H1 (cell line): ENCODE measurements around the gene DOCK1. TPM values are rescaled to one million over a fixed set of nuclear protein-coding genes. Genes with fewer than 3 reads are reported as not detected.

Experiments used
- CTCF ChIA-PET: fragments of 300-600 bp; sonication (Branson Sonifier 250); formaldehyde crosslinking; loops from one replicate; lab custom pipeline; 2021; ENCODE audit not compliant: partially characterized antibody; lab: Charles Lee
- POLR2A ChIA-PET: fragments of 300-600 bp; sonication (Branson Sonifier 250); formaldehyde crosslinking; loops from one replicate; lab custom pipeline; 2021; ENCODE audit warnings: inconsistent platforms; ENCODE audit not compliant: partially characterized antibody; lab: Charles Lee
- DNase-seq, 2 experiments: peaks; one replicate each; pipeline versions ENCODE4 v3.0.0 to v3.0.0-alpha.2; 2010 to 2022; ENCODE audit warnings: low spot score in 2 of 2, low read depth in 1 of 2, mixed read lengths in 1 of 2
- FAIRE-seq: peaks from 2 replicates; lab custom pipeline; 2011; peaks lifted over from hg19 to GRCh38; lab: Jason Lieb, UNC
- H2AFZ ChIP-seq: 2 replicates; pipeline ENCODE4 v1.8.1; 2012; ENCODE audit warnings: low read length, inconsistent platforms
- H2AK5ac ChIP-seq: 2 replicates; pipeline ENCODE4 v1.6.1; 2013; ENCODE audit warnings: low read depth, low read length
- H2BK120ac ChIP-seq: replicated peaks from 2 replicates; pipeline ENCODE3; 2013; ENCODE audit warnings: low read depth, low read length, inconsistent platforms
- H2BK12ac ChIP-seq: 2 replicates; pipeline ENCODE4 v1.6.1; 2013; ENCODE audit warnings: low read depth, low read length
- H2BK15ac ChIP-seq: 2 replicates; pipeline ENCODE4 v1.6.1; 2013; ENCODE audit warnings: low read length
- H2BK20ac ChIP-seq: 2 replicates; pipeline ENCODE4 v1.6.1; 2013; ENCODE audit warnings: low read length
- H2BK5ac ChIP-seq: 2 replicates; pipeline ENCODE4 v1.6.1; 2013; ENCODE audit warnings: low read depth, low read length
- H3K14ac ChIP-seq: 2 replicates; pipeline ENCODE4 v1.6.1; 2013; ENCODE audit warnings: inconsistent platforms; ENCODE audit not compliant: insufficient read length
- H3K18ac ChIP-seq: 2 replicates; pipeline ENCODE4 v1.6.1; 2013; ENCODE audit warnings: low read length; ENCODE audit errors: extremely low read depth
- H3K23ac ChIP-seq: 2 replicates; pipeline ENCODE4 v1.6.1; 2013; ENCODE audit warnings: inconsistent platforms; ENCODE audit not compliant: insufficient read length
- H3K23me2 ChIP-seq: 2 replicates; pipeline ENCODE4 v1.6.1; 2013; ENCODE audit warnings: low read depth, low read length
- H3K27ac ChIP-seq: 2 replicates; pipeline ENCODE4 v1.6.1; 2011; ENCODE audit warnings: low read depth, low read length, inconsistent platforms
- H3K27me3 ChIP-seq, 4 experiments: replicated peaks in 1 of 4; 1 replicate in 1 of 4; 2 replicates in 3 of 4; pipeline versions ENCODE4 v1.6.1 to v1.8.1; 2011 to 2013; ENCODE audit warnings: low read length in 3 of 4, mild to moderate bottlenecking in 3 of 4, inconsistent platforms in 2 of 4, mixed read lengths in 2 of 4, moderate library complexity in 1 of 4; ENCODE audit not compliant: control insufficient read depth in 3 of 4, insufficient read depth in 3 of 4; ENCODE audit errors: extremely low read depth in 1 of 4
- H3K36me3 ChIP-seq, 4 experiments: 2 replicates each; pipeline versions ENCODE4 v1.6.1 to v1.8.1; 2011 to 2013; ENCODE audit warnings: mild to moderate bottlenecking in 4 of 4, low read length in 3 of 4, moderate library complexity in 2 of 4, control low read depth in 1 of 4, inconsistent platforms in 1 of 4; ENCODE audit not compliant: insufficient read depth in 4 of 4, control insufficient read depth in 2 of 4
- H3K4ac ChIP-seq: replicated peaks from 2 replicates; pipeline ENCODE3; 2013; ENCODE audit warnings: low read length, low read depth, mixed read lengths, inconsistent platforms; ENCODE audit not compliant: insufficient read length
- H3K4me1 ChIP-seq, 4 experiments: replicated peaks in 1 of 4; 1 replicate in 1 of 4; 2 replicates in 3 of 4; pipeline versions ENCODE4 v1.6.1 to v1.8.1; 2011 to 2013; ENCODE audit warnings: low read length in 3 of 4, inconsistent platforms in 2 of 4, mixed read lengths in 1 of 4; ENCODE audit not compliant: insufficient read depth in 4 of 4, control insufficient read depth in 3 of 4
- H3K4me2 ChIP-seq, 2 experiments: 2 replicates each; pipeline versions ENCODE4 v1.6.1 to v1.8.1; 2011 to 2013; ENCODE audit warnings: low read depth in 2 of 2, low read length in 2 of 2, control low read depth in 1 of 2, inconsistent platforms in 1 of 2, mild to moderate bottlenecking in 1 of 2; ENCODE audit not compliant: insufficient read depth in 1 of 2
- H3K4me3 ChIP-seq, 4 experiments: fragments of 200-600, 300-600 bp in 1 of 4; sonication (generic), shearing (Covaris generic), sonication (Bioruptor Twin) in 1 of 4; 2 replicates each; pipeline versions ENCODE4 v1.5.1 to v1.8.1; 2011 to 2016; ENCODE audit warnings: low read length in 4 of 4, low read depth in 3 of 4, control low read depth in 2 of 4, inconsistent platforms in 2 of 4, mild to moderate bottlenecking in 2 of 4, mixed read lengths in 1 of 4, moderate library complexity in 1 of 4; ENCODE audit not compliant: insufficient read depth in 2 of 4; ENCODE audit errors: extremely low read depth in 1 of 4
- H3K56ac ChIP-seq: replicated peaks from 2 replicates; pipeline ENCODE3; 2013; ENCODE audit warnings: low read depth, mild to moderate bottlenecking, mixed read lengths, low read length, inconsistent platforms; ENCODE audit not compliant: insufficient read length
- H3K79me1 ChIP-seq: 2 replicates; pipeline ENCODE4 v1.6.1; 2013; ENCODE audit warnings: low read depth, low read length, control low read depth
- H3K79me2 ChIP-seq, 2 experiments: 2 replicates each; pipeline versions ENCODE4 v1.6.1 to v1.8.1; 2012 to 2013; ENCODE audit warnings: low read length in 2 of 2, mild to moderate bottlenecking in 2 of 2, inconsistent platforms in 1 of 2; ENCODE audit not compliant: insufficient read depth in 2 of 2, control insufficient read depth in 1 of 2
- H3K9ac ChIP-seq, 4 experiments: replicated peaks in 1 of 4; 1 replicate in 1 of 4; 2 replicates in 3 of 4; pipeline versions ENCODE4 v1.6.1 to v1.8.1; 2011 to 2013; ENCODE audit warnings: low read depth in 3 of 4, low read length in 3 of 4, control low read depth in 2 of 4, mild to moderate bottlenecking in 2 of 4, moderate library complexity in 2 of 4, inconsistent platforms in 1 of 4; ENCODE audit errors: extremely low read depth in 1 of 4
- H3K9me3 ChIP-seq, 2 experiments: 2 replicates each; pipeline versions ENCODE4 v1.6.1 to v1.8.1; 2012 to 2013; ENCODE audit warnings: mild to moderate bottlenecking in 2 of 2, moderate library complexity in 2 of 2, control low read depth in 1 of 2, inconsistent platforms in 1 of 2, low read depth in 1 of 2, low read length in 1 of 2, mixed read lengths in 1 of 2; ENCODE audit not compliant: insufficient read depth in 2 of 2
- H4K20me1 ChIP-seq, 2 experiments: replicated peaks in 1 of 2; 2 replicates each; pipeline versions ENCODE3 to v1.8.1; 2011 to 2013; ENCODE audit warnings: inconsistent platforms in 2 of 2, low read length in 2 of 2, mild to moderate bottlenecking in 1 of 2; ENCODE audit not compliant: insufficient read depth in 2 of 2, control insufficient read depth in 1 of 2
- H4K5ac ChIP-seq: 2 replicates; pipeline ENCODE4 v1.6.1; 2013; ENCODE audit warnings: low read length, low read depth, mixed read lengths, inconsistent platforms; ENCODE audit not compliant: insufficient read length
- H4K8ac ChIP-seq: 2 replicates; pipeline ENCODE4 v1.8.0; 2013; ENCODE audit warnings: mild to moderate bottlenecking, moderate library complexity, low read length, inconsistent platforms; ENCODE audit not compliant: insufficient read depth; ENCODE audit errors: extremely low read depth
- H4K91ac ChIP-seq: replicated peaks from 2 replicates; pipeline ENCODE3; 2013; ENCODE audit warnings: low read length, mixed read lengths, inconsistent platforms; ENCODE audit not compliant: insufficient read length
- CBX5 ChIP-seq: fragments of 300-800, 300-1000 bp; sonication (generic); IDR thresholded peaks from 2 replicates; pipeline ENCODE4 v1.7.1; 2016; ENCODE audit warnings: antibody characterized with exemption, low read length, low read depth
- EZH2 ChIP-seq: fragments of 200-600 bp; sonication (generic); IDR thresholded peaks from 2 replicates; pipeline ENCODE4 v1.7.1; 2012; ENCODE audit warnings: low read depth, mild to moderate bottlenecking, moderate library complexity, low read length, inconsistent platforms; ENCODE audit not compliant: severe bottlenecking
- FOSL1 ChIP-seq: IDR thresholded peaks from 2 replicates; pipeline ENCODE4 v1.6.1; 2011; ENCODE audit warnings: mild to moderate bottlenecking, low read depth, low read length, moderate library complexity; ENCODE audit not compliant: insufficient read depth
- KDM5A ChIP-seq: fragments of 200-600 bp; IDR thresholded peaks from 2 replicates; pipeline ENCODE4 v1.7.1; 2012; ENCODE audit warnings: mild to moderate bottlenecking, low read length, inconsistent platforms, mixed read lengths
- NANOG ChIP-seq: IDR thresholded peaks from 2 replicates; pipeline ENCODE4 v1.6.1; 2011; ENCODE audit warnings: low read length, low read depth, mild to moderate bottlenecking, inconsistent platforms; ENCODE audit not compliant: insufficient read depth, poor library complexity, severe bottlenecking
- POLR2A ChIP-seq, 2 experiments: IDR thresholded peaks; 1 replicate in 1 of 2; 2 replicates in 1 of 2; pipeline ENCODE4 v1.6.1; 2011; ENCODE audit warnings: low read depth in 2 of 2, low read length in 2 of 2, mild to moderate bottlenecking in 2 of 2; ENCODE audit errors: control extremely low read depth in 1 of 2
- RXRA ChIP-seq: IDR thresholded peaks from 2 replicates; pipeline ENCODE4 v1.6.1; 2011; ENCODE audit warnings: low read depth, mild to moderate bottlenecking, low read length, moderate library complexity; ENCODE audit not compliant: insufficient read depth
- WGBS, 2 experiments: shearing (Covaris generic) in 1 of 2; methylation state at CpG; one replicate each; pipeline versions ENCODE4 v1.1.6 to v1.1.7; 2013 to 2015; ENCODE audit warnings: low lambda C conversion rate in 2 of 2, mixed read lengths in 2 of 2, inconsistent platforms in 1 of 2, low coverage in 1 of 2, missing lambda C conversion rate in 1 of 2; ENCODE audit not compliant: insufficient replicate concordance in 2 of 2, insufficient coverage in 1 of 2, insufficient read length in 1 of 2; ENCODE audit errors: extremely low coverage in 1 of 2, missing lambda C conversion rate in 1 of 2; 5-methylcytosine and 5-hydroxymethylcytosine counted together
- polyA plus RNA-seq, 7 experiments: library from polyadenylated mRNA; depleted of rRNA in 3 of 7; stranded (reverse) in 5 of 7; unstranded in 2 of 7; fragments of >200 nt in 5 of 7; fragments of 200-250 nt in 2 of 7; gene quantifications; 1 replicate in 5 of 7; 2 replicates in 1 of 7; 4 replicates in 1 of 7; pipeline versions ENCODE4 v1.2.1 to v1.2.3, GENCODE V29; 2011 to 2013; ENCODE audit warnings: missing spikeins in 2 of 7, mixed read lengths in 2 of 7
- total RNA-seq: library from RNA; stranded (reverse); fragmentation: NEBNext Ultra II Directional; extraction: Animal tissue kit (Norgen Biotek cat#: 25700); gene quantifications from 2 replicates; pipeline ENCODE4 v1.2.1, GENCODE V29; 2021

DOCK1 gene
- total and polyA plus RNA-seq, 2 of the 8 experiments (the other 6 are each of a cell fraction or from before 2014, with no cell fraction given): 11.6 to 53.0 TPM

- H3K14ac ChIP-seq: no peak overlapping the region
- H2BK5ac ChIP-seq: no peak overlapping the region
- no peak overlapping the region for H3K18ac ChIP-seq
- H3K56ac ChIP-seq: no peak overlapping the region
- no peak overlapping the region for H3K4me3 ChIP-seq
- ChIA-PET CTCF (no interaction called here), POLR2A (no interaction called here)
- no peak overlapping the region for H4K91ac ChIP-seq
- H3K27ac ChIP-seq: no peak overlapping the region
- H2BK12ac ChIP-seq: no peak overlapping the region
- no peak overlapping the region for H4K5ac ChIP-seq
- 86% methylated on average over 2 of the region's 4 CpGs; no CpG with 5 or more reads in 1 of the 2 experiments for WGBS, 2 experiments
- H3K79me2 ChIP-seq: peaks cover 0 to 78% of the 10 kb centered on the region in 2 experiments; a peak in 3 of 4 replicates
- H3K23me2 ChIP-seq: no peaks in the 10 kb centered on the region
- H3K23ac ChIP-seq: no peak overlapping the region
- peaks cover 6% of the 10 kb centered on the region; the same call in 1 of the 2 replicates for H3K79me1 ChIP-seq
- H3K36me3 ChIP-seq: peaks cover 0 to 6% (median 3%) of the 10 kb centered on the region in 4 experiments; a peak in 3 of 8 replicates
- H3K4me1 ChIP-seq: no peaks in the 10 kb centered on the region
- H3K9me3 ChIP-seq: no peaks in the 10 kb centered on the region
- H4K20me1 ChIP-seq: peaks cover 4 to 15% of the 10 kb centered on the region in 2 experiments
- no peak overlapping the region for H3K9ac ChIP-seq
- no peak overlapping the region for H2BK120ac ChIP-seq
- H2AK5ac ChIP-seq: no peak overlapping the region
- H2BK15ac ChIP-seq: no peak overlapping the region
- no peak overlapping the region for H2AFZ ChIP-seq
- no peak overlapping the region for H3K4me2 ChIP-seq
- H2BK20ac ChIP-seq: no peak overlapping the region
- DNase-seq: no peak
- FAIRE-seq: no peak
- no peak overlapping the region for H4K8ac ChIP-seq
- H3K27me3 ChIP-seq: no peaks in the 10 kb centered on the region
- no peak for TF ChIP-seq KDM5A
- TF ChIP-seq POLR2A (IDR thresholded peaks at IDR 0.05; ENCODE audit: control extremely low read depth in 1 of 2, low read depth in 2 of 2, low read length in 2 of 2): no peak
- TF ChIP-seq FOSL1: no peak
- no peak for TF ChIP-seq RXRA
- no peak for TF ChIP-seq CBX5
- TF ChIP-seq NANOG: no peak
- no peak for TF ChIP-seq EZH2
- H3K4ac ChIP-seq: no peak overlapping the region
Observed at GRCh38 chr10:126921974-126922525, 16.8 kb downstream of the DOCK1 start.
